CD14-positive monocyte (primary cell): Measurements from ENCODE around the gene PTPRD. TPM values are rescaled to one million over a fixed set of nuclear protein-coding genes. Genes with fewer than 3 reads are reported as not detected.

Experiments used
- DNase-seq, 3 donors: peaks; one replicate each; pipeline ENCODE4 v3.0.0-alpha.2; 2011 to 2022
- H2AFZ ChIP-seq: 2 replicates; pipeline ENCODE4 v1.6.0; 2012; ENCODE audit warnings: mild to moderate bottlenecking, low read depth, low read length, inconsistent platforms; ENCODE audit not compliant: insufficient read depth, poor library complexity, severe bottlenecking
- H3K27ac ChIP-seq, 2 donors: 1 replicate in 1 of 2; 2 replicates in 1 of 2; pipeline ENCODE4 v1.5.1; 2012 to 2013; ENCODE audit warnings: low read length in 2 of 2, control low read depth in 1 of 2, inconsistent platforms in 1 of 2, low read depth in 1 of 2, mild to moderate bottlenecking in 1 of 2
- H3K27me3 ChIP-seq, 2 donors: one replicate each; pipeline versions ENCODE4 v1.6.0 to v1.6.1; 2011 to 2013; ENCODE audit warnings: low read length in 2 of 2; ENCODE audit not compliant: control insufficient read depth in 2 of 2, insufficient read depth in 2 of 2
- H3K36me3 ChIP-seq, 2 donors: replicated peaks in 1 of 2; 1 replicate in 1 of 2; 2 replicates in 1 of 2; pipeline versions ENCODE4 v1.5.1 to v1.6.1; 2012 to 2013; ENCODE audit warnings: low read length in 2 of 2, control low read depth in 1 of 2, inconsistent platforms in 1 of 2, mild to moderate bottlenecking in 1 of 2; ENCODE audit not compliant: insufficient read depth in 2 of 2, control insufficient read depth in 1 of 2
- H3K4me1 ChIP-seq, 2 donors: 1 replicate in 1 of 2; 2 replicates in 1 of 2; pipeline versions ENCODE4 v1.5.1 to v1.6.1; 2012 to 2013; ENCODE audit warnings: low read length in 2 of 2, control low read depth in 1 of 2, inconsistent platforms in 1 of 2, mild to moderate bottlenecking in 1 of 2, moderate library complexity in 1 of 2; ENCODE audit not compliant: insufficient read depth in 2 of 2, control insufficient read depth in 1 of 2
- H3K4me2 ChIP-seq: replicated peaks from 2 replicates; pipeline ENCODE3; 2012; ENCODE audit warnings: low read length, moderate library complexity, mild to moderate bottlenecking; ENCODE audit not compliant: poor library complexity, severe bottlenecking; ENCODE audit errors: extremely low read depth
- H3K4me3 ChIP-seq, 3 experiments: fragments of 200-600 bp in 1 of 3; sonication (generic) in 1 of 3; replicated peaks in 1 of 3; 1 replicate in 2 of 3; 2 replicates in 1 of 3; pipeline ENCODE4 v1.5.1; 2011 to 2013; ENCODE audit warnings: low read length in 3 of 3, mild to moderate bottlenecking in 3 of 3, control low read depth in 2 of 3, low read depth in 2 of 3, inconsistent platforms in 1 of 3, moderate library complexity in 1 of 3
- H3K79me2 ChIP-seq: 2 replicates; pipeline ENCODE4 v1.6.0; 2012; ENCODE audit warnings: mild to moderate bottlenecking, control low read depth, inconsistent platforms, low read length, moderate library complexity; ENCODE audit not compliant: insufficient read depth
- H3K9ac ChIP-seq: 2 replicates; pipeline ENCODE4 v1.6.0; 2017; ENCODE audit warnings: low read length, mild to moderate bottlenecking; ENCODE audit not compliant: insufficient read depth, poor library complexity, severe bottlenecking
- H3K9me3 ChIP-seq, 2 donors: replicated peaks in 1 of 2; 1 replicate in 1 of 2; 2 replicates in 1 of 2; pipeline versions ENCODE4 v1.5.1 to v1.6.1; 2012 to 2013; ENCODE audit warnings: low read length in 2 of 2, control low read depth in 1 of 2; ENCODE audit not compliant: control insufficient read depth in 1 of 2, insufficient read depth in 1 of 2
- H4K20me1 ChIP-seq: 2 replicates; pipeline ENCODE4 v1.6.0; 2012; ENCODE audit warnings: mild to moderate bottlenecking, low read length, control low read depth, moderate library complexity; ENCODE audit not compliant: insufficient read depth
- H3K27ac Mint-ChIP-seq, 7 donors: one replicate each; pipeline ENCODE4 v1.8.0; 2020; ENCODE audit warnings: mild to moderate bottlenecking in 7 of 7, mixed read lengths in 7 of 7, moderate library complexity in 6 of 7, inconsistent platforms in 2 of 7
- H3K27me3 Mint-ChIP-seq, 3 donors: one replicate each; pipeline ENCODE4 v1.8.0; 2021 to 2022; ENCODE audit warnings: low read depth in 3 of 3, mild to moderate bottlenecking in 3 of 3, mixed read lengths in 3 of 3, moderate library complexity in 3 of 3, inconsistent platforms in 1 of 3
- H3K36me3 Mint-ChIP-seq, 2 donors: one replicate each; pipeline ENCODE4 v1.8.0; 2020; ENCODE audit warnings: mixed read lengths in 2 of 2, inconsistent platforms in 1 of 2, mild to moderate bottlenecking in 1 of 2
- H3K4me1 Mint-ChIP-seq: one replicate; pipeline ENCODE4 v1.8.0; 2020; ENCODE audit warnings: mild to moderate bottlenecking, mixed read lengths
- H3K4me3 Mint-ChIP-seq, 2 donors: one replicate each; pipeline ENCODE4 v1.8.0; 2020; ENCODE audit warnings: mild to moderate bottlenecking in 2 of 2, mixed read lengths in 2 of 2, moderate library complexity in 1 of 2
- H3K9me3 Mint-ChIP-seq, 7 donors: one replicate each; pipeline ENCODE4 v1.8.0; 2020 to 2022; ENCODE audit warnings: mixed read lengths in 7 of 7, mild to moderate bottlenecking in 6 of 7, moderate library complexity in 6 of 7, inconsistent platforms in 2 of 7
- CTCF ChIP-seq: fragments of 200-600 bp; IDR thresholded peaks from one replicate; pipeline ENCODE4 v1.8.0; 2022; ENCODE audit warnings: antibody characterized with exemption, mild to moderate bottlenecking
- WGBS: methylation state at CpG from one replicate; pipeline ENCODE4 v1.1.5; 2013; ENCODE audit warnings: missing lambda C conversion rate; ENCODE audit not compliant: insufficient coverage; 5-methylcytosine and 5-hydroxymethylcytosine counted together
- intact Hi-C, 2 donors: fragments of 100-400 bp; cut with micrococcal nuclease; formaldehyde crosslinking; loops; one replicate each; pipeline versions ENCODE4 v1.15.0 to v1.15.1; 2023
- polyA plus RNA-seq, 3 donors: library from polyadenylated mRNA; depleted of rRNA in 1 of 3; unstranded in 2 of 3; stranded (reverse) in 1 of 3; fragments of 300-500 nt in 2 of 3; fragments of >200 nt in 1 of 3; fragmentation: Illumina TruSeq in 2 of 3; gene quantifications; 1 replicate in 2 of 3; 2 replicates in 1 of 3; pipeline ENCODE4 v1.2.3, GENCODE V29; 2012 to 2021

Gene PTPRD
- polyA plus RNA-seq, 3 donors, result not detected

- no peaks in the 10 kb centered on the region for H4K20me1 ChIP-seq
- no peak overlapping the region for H3K4me2 ChIP-seq
- Mint-ChIP-seq H3K4me3 (no peak overlapping the region), H3K4me1 (no peaks in the 10 kb centered on the region), H3K27me3 (peaks cover 0 to 1% (median 0%) of the 10 kb centered on the region in 3 donors), H3K36me3 (no peaks in the 10 kb centered on the region), H3K9me3 (peaks cover 0 to 3% (median 0%) of the 10 kb centered on the region in 7 donors), H3K27ac (no peak overlapping the region)
- DNase-seq, result no peak
- WGBS, result 100% methylated on average over 1 of the region's 3 CpGs
- no peaks in the 10 kb centered on the region for H3K27me3 ChIP-seq
- H3K9me3 ChIP-seq, result no peaks in the 10 kb centered on the region
- no peak overlapping the region for H3K9ac ChIP-seq
- no peaks in the 10 kb centered on the region for H3K79me2 ChIP-seq
- no peaks in the 10 kb centered on the region for H3K4me1 ChIP-seq
- no peak overlapping the region for H3K4me3 ChIP-seq
- no peak overlapping the region for H3K27ac ChIP-seq
- H2AFZ ChIP-seq, result no peak overlapping the region
- no peak for TF ChIP-seq CTCF
- intact Hi-C loops, result no loop called here
- H3K36me3 ChIP-seq, result no peaks in the 10 kb centered on the region
Measured at GRCh38 chr9:9679433-9679832, 933.4 kb downstream of the PTPRD start.

- WGBS, result no CpG with 5 or more reads among the region's 3 CpGs
- no peaks in the 10 kb centered on the region for H3K36me3 Mint-ChIP-seq
Measured at GRCh38 chr9:9674461-9674860, 938.3 kb downstream of the PTPRD start.

More at GRCh38 chr9:9674461-9674860, 938.3 kb downstream of the PTPRD start:
- H3K4me2 ChIP-seq, result no peak overlapping the region
- Mint-ChIP-seq H3K9me3 (peaks cover 0 to 5% (median 3%) of the 10 kb centered on the region in 7 donors), H3K4me3 (no peak overlapping the region), H3K27ac (no peak overlapping the region), H3K27me3 (peaks cover 0 to 1% (median 0%) of the 10 kb centered on the region in 3 donors), H3K4me1 (no peaks in the 10 kb centered on the region)
- H2AFZ ChIP-seq, result no peak overlapping the region
- H3K4me3 ChIP-seq, result no peak overlapping the region
- H3K4me1 ChIP-seq, result no peaks in the 10 kb centered on the region
- H3K9ac ChIP-seq, result no peak overlapping the region
- no peak for DNase-seq
- H3K27ac ChIP-seq, result no peak overlapping the region
- no peaks in the 10 kb centered on the region for H3K79me2 ChIP-seq
- intact Hi-C loops, result no loop called here
- H3K9me3 ChIP-seq, result no peaks in the 10 kb centered on the region
- no peaks in the 10 kb centered on the region for H3K36me3 ChIP-seq
- TF ChIP-seq CTCF, result no peak
- H3K27me3 ChIP-seq, result no peaks in the 10 kb centered on the region
- H4K20me1 ChIP-seq, result no peaks in the 10 kb centered on the region
